NCI-H524 (cell line): ENCODE measurements around the gene TEX2.
"Not testable (repeated sequence)": the region's sequence is repeated elsewhere in the genome, so short reads cannot be mapped to it uniquely, and the experiment has no call there.

Experiments used
- DNase-seq, 2 experiments: peaks; one replicate each; lab custom pipeline; 2025; lab: John Stamatoyannopoulos, UW

Gene TEX2

GRCh38 chr17:64264891-64265290, 1.8 kb upstream of the TEX2 start:
- DNase-seq: no peak

- peak; percentile 39 to 43 for DNase-seq
These were observed 661 bp downstream of the TEX2 start for GRCh38 chr17:64262198-64262999.

GRCh38 chr17:64261417-64262145, 1.5 kb downstream of the TEX2 start:
- DNase-seq: no peak

- no peak for DNase-seq
These were observed 2.2 kb downstream of the TEX2 start for GRCh38 chr17:64260886-64261285.

GRCh38 chr17:64259922-64260321, 3.1 kb downstream of the TEX2 start:
- DNase-seq: no peak

GRCh38 chr17:64259426-64259825, 3.6 kb downstream of the TEX2 start:
- no peak for DNase-seq

GRCh38 chr17:64256913-64257807, 5.9 kb downstream of the TEX2 start:
- DNase-seq: peak in 1 of 2 experiments; percentile 29

GRCh38 chr17:64255764-64256163, 7.3 kb downstream of the TEX2 start:
- DNase-seq: no peak

GRCh38 chr17:64254755-64255154, 8.3 kb downstream of the TEX2 start:
- DNase-seq: no peak

GRCh38 chr17:64253470-64253869, 9.6 kb downstream of the TEX2 start:
- DNase-seq: no peak

GRCh38 chr17:64252831-64253230, 10.2 kb downstream of the TEX2 start:
- no peak for DNase-seq

- no peak for DNase-seq
These were observed 12.7 kb downstream of the TEX2 start for GRCh38 chr17:64250233-64250835.

- DNase-seq: no peak
These were observed 15.2 kb downstream of the TEX2 start for GRCh38 chr17:64247836-64248235.

GRCh38 chr17:64245218-64246145, 17.6 kb downstream of the TEX2 start:
- no peak for DNase-seq

- no peak for DNase-seq
These were observed 18.9 kb downstream of the TEX2 start for GRCh38 chr17:64244165-64244564.

- DNase-seq: no peak
These were observed 19.7 kb downstream of the TEX2 start for GRCh38 chr17:64243340-64243739.

GRCh38 chr17:64242633-64243032, 20.4 kb downstream of the TEX2 start:
- DNase-seq: no peak

- DNase-seq: peak in 1 of 2 experiments; percentile 49
These were observed 22.2 kb downstream of the TEX2 start for GRCh38 chr17:64240741-64241347.

- no peak for DNase-seq
These were observed 22.8 kb downstream of the TEX2 start for GRCh38 chr17:64240261-64240740.

GRCh38 chr17:64238449-64238848, 24.6 kb downstream of the TEX2 start:
- DNase-seq: not testable (repeated sequence)
